Measurements from ENCODE around the gene HORMAD2.

The HORMAD2 gene

DNA sequence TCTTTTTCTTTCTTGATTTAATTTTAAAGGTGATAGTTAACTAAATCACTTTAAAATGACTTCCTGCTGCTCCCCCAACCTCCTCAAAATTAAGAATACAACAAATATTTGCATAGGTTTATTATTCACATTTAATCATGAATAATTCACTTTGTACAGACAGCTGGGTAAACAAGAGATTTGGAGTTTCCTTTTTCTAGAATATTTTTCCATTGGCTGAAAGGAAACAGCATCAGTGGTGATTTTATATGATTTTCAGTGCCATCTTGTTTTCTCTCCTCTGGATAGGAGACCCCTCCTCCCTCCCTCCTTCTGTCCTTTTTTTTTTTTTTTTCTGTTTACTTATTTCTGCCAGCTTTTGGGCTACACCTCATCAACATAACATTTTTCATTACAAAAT, 105.8 kb downstream of the HORMAD2 start:
- no peak overlapping the region for H2BK12ac ChIP-seq (ENCODE audit: low read length)
- H3K18ac ChIP-seq (ENCODE audit: low read length) = no peak overlapping the region
- H3K9me3 ChIP-seq (replicated peaks in 1 of 2; ENCODE audit: control insufficient read depth in 2 of 2, insufficient read depth in 1 of 2, low read depth in 1 of 2, low read length in 2 of 2) = no peaks in the 10 kb centered on the region
- H3K4me3 ChIP-seq (ENCODE audit: low read length in 2 of 2) = no peak overlapping the region
- H3K4me1 ChIP-seq (ENCODE audit: control insufficient read depth in 2 of 2, insufficient read depth in 1 of 2, low read depth in 1 of 2, low read length in 2 of 2) = peaks cover 0 to 1% of the 10 kb centered on the region in 2 donors
- no peak overlapping the region for H3K4me2 ChIP-seq (ENCODE audit: insufficient read depth, low read length, poor library complexity, severe bottlenecking)
- H3K27me3 ChIP-seq (ENCODE audit: control insufficient read depth in 3 of 3, insufficient read depth in 3 of 3, low read depth in 1 of 3, low read length in 3 of 3) = no peaks in the 10 kb centered on the region
- H3K79me1 ChIP-seq (ENCODE audit: low read depth, low read length) = no peaks in the 10 kb centered on the region
- no peak overlapping the region for H3K14ac ChIP-seq (ENCODE audit: low read length)
- no peak overlapping the region for H4K8ac ChIP-seq (ENCODE audit: low read depth, low read length)
- no peaks in the 10 kb centered on the region for H3K36me3 ChIP-seq (replicated peaks in 1 of 2; ENCODE audit: control insufficient read depth in 2 of 2, insufficient read depth in 2 of 2, low read length in 2 of 2)
- H4K91ac ChIP-seq (ENCODE audit: low read depth, low read length, poor library complexity) = no peak overlapping the region
- no peak overlapping the region for H3K27ac ChIP-seq (replicated peaks; ENCODE audit: low read length)
- no peak for DNase-seq (ENCODE audit: low spot score)
- H2AFZ ChIP-seq (ENCODE audit: low read length) = no peak overlapping the region
- no peak overlapping the region for H3K4ac ChIP-seq (ENCODE audit: low read length)
- H2BK15ac ChIP-seq (ENCODE audit: low read length) = no peak overlapping the region
- H2BK120ac ChIP-seq (ENCODE audit: low read depth, low read length) = no peak overlapping the region
- H3K9ac ChIP-seq (ENCODE audit: low read depth, low read length, poor library complexity) = no peak overlapping the region
- no peak overlapping the region for H3K23ac ChIP-seq (ENCODE audit: low read depth, low read length, poor library complexity)
- H2AK5ac ChIP-seq (ENCODE audit: low read depth, low read length) = no peak overlapping the region
- H2BK5ac ChIP-seq (ENCODE audit: low read length) = no peak overlapping the region

DNA sequence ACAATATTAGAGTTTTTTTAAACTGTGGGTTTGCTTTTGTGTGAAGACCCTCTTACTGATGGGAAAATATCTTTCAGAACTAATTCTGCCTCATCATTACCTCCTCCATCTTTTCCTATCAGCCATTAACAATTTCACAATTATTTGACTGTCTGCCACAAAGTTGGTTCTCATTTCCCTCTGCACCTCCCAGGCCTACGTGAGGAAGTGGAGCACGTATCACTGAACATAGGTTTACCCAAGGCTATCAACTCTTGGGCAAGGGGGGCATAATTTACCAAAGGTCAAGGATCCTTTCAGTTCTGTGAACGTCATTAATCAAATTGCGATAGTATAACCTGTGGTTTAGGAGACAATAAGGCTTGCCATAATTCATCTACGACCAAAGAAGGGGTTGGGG, 106.2 kb downstream of the HORMAD2 start:
- H3K4me3 ChIP-seq (ENCODE audit: low read length in 2 of 2) = no peak overlapping the region
- no peak overlapping the region for H2BK120ac ChIP-seq (ENCODE audit: low read depth, low read length)
- H2BK12ac ChIP-seq (ENCODE audit: low read length) = no peak overlapping the region
- H2AK5ac ChIP-seq (ENCODE audit: low read depth, low read length) = no peak overlapping the region
- H3K79me1 ChIP-seq (ENCODE audit: low read depth, low read length) = no peaks in the 10 kb centered on the region
- no peak overlapping the region for H2BK15ac ChIP-seq (ENCODE audit: low read length)
- no peaks in the 10 kb centered on the region for H3K27me3 ChIP-seq (ENCODE audit: control insufficient read depth in 3 of 3, insufficient read depth in 3 of 3, low read depth in 1 of 3, low read length in 3 of 3)
- no peak overlapping the region for H3K4ac ChIP-seq (ENCODE audit: low read length)
- no peak for DNase-seq (ENCODE audit: low spot score)
- no peak overlapping the region for H4K91ac ChIP-seq (ENCODE audit: low read depth, low read length, poor library complexity)
- H3K9ac ChIP-seq (ENCODE audit: low read depth, low read length, poor library complexity) = no peak overlapping the region
- H3K27ac ChIP-seq (replicated peaks; ENCODE audit: low read length) = no peak overlapping the region
- H3K9me3 ChIP-seq (replicated peaks in 1 of 2; ENCODE audit: control insufficient read depth in 2 of 2, insufficient read depth in 1 of 2, low read depth in 1 of 2, low read length in 2 of 2) = no peaks in the 10 kb centered on the region
- no peak overlapping the region for H2BK5ac ChIP-seq (ENCODE audit: low read length)
- WGBS, 2 donors (ENCODE audit: extremely low coverage in 2 of 2, insufficient read length in 2 of 2, insufficient replicate concordance in 1 of 2) = no CpG with 5 or more reads among the region's 5 CpGs
- no peak overlapping the region for H3K14ac ChIP-seq (ENCODE audit: low read length)
- H3K4me2 ChIP-seq (ENCODE audit: insufficient read depth, low read length, poor library complexity, severe bottlenecking) = no peak overlapping the region
- no peak overlapping the region for H3K23ac ChIP-seq (ENCODE audit: low read depth, low read length, poor library complexity)
- no peak overlapping the region for H2AFZ ChIP-seq (ENCODE audit: low read length)
- peaks cover 0 to 1% of the 10 kb centered on the region in 2 donors for H3K4me1 ChIP-seq (ENCODE audit: control insufficient read depth in 2 of 2, insufficient read depth in 1 of 2, low read depth in 1 of 2, low read length in 2 of 2)
- H3K36me3 ChIP-seq (replicated peaks in 1 of 2; ENCODE audit: control insufficient read depth in 2 of 2, insufficient read depth in 2 of 2, low read length in 2 of 2) = no peaks in the 10 kb centered on the region
- H4K8ac ChIP-seq (ENCODE audit: low read depth, low read length) = no peak overlapping the region
- H3K18ac ChIP-seq (ENCODE audit: low read length) = no peak overlapping the region

GRCh38 chr22:30187094-30187493, 106.8 kb downstream of the HORMAD2 start:
- Histone ChIP-seq H3K23ac (ENCODE audit: low read depth, low read length, poor library complexity) (no peak overlapping the region), H3K4ac (ENCODE audit: low read length) (no peak overlapping the region), H2BK5ac (ENCODE audit: low read length) (no peak overlapping the region), H2AK5ac (ENCODE audit: low read depth, low read length) (no peak overlapping the region), H3K4me3 (ENCODE audit: low read length in 2 of 2) (no peak overlapping the region), H2BK12ac (ENCODE audit: low read length) (no peak overlapping the region), H2AFZ (ENCODE audit: low read length) (no peak overlapping the region), H3K27me3 (ENCODE audit: control insufficient read depth in 3 of 3, insufficient read depth in 3 of 3, low read depth in 1 of 3, low read length in 3 of 3) (no peaks in the 10 kb centered on the region), H3K4me1 (ENCODE audit: control insufficient read depth in 2 of 2, insufficient read depth in 1 of 2, low read depth in 1 of 2, low read length in 2 of 2) (peaks cover 0 to 1% of the 10 kb centered on the region in 2 donors), H2BK15ac (ENCODE audit: low read length) (no peak overlapping the region), H3K18ac (ENCODE audit: low read length) (no peak overlapping the region), H2BK120ac (ENCODE audit: low read depth, low read length) (no peak overlapping the region), H4K91ac (ENCODE audit: low read depth, low read length, poor library complexity) (no peak overlapping the region), H3K9ac (ENCODE audit: low read depth, low read length, poor library complexity) (no peak overlapping the region), H3K14ac (ENCODE audit: low read length) (no peak overlapping the region), H3K4me2 (ENCODE audit: insufficient read depth, low read length, poor library complexity, severe bottlenecking) (no peak overlapping the region), H4K8ac (ENCODE audit: low read depth, low read length) (no peak overlapping the region), H3K9me3 (replicated peaks in 1 of 2; ENCODE audit: control insufficient read depth in 2 of 2, insufficient read depth in 1 of 2, low read depth in 1 of 2, low read length in 2 of 2) (no peaks in the 10 kb centered on the region), H3K79me1 (ENCODE audit: low read depth, low read length) (no peaks in the 10 kb centered on the region), H3K27ac (replicated peaks; ENCODE audit: low read length) (no peak overlapping the region), H3K36me3 (replicated peaks in 1 of 2; ENCODE audit: control insufficient read depth in 2 of 2, insufficient read depth in 2 of 2, low read length in 2 of 2) (no peaks in the 10 kb centered on the region)
- no peak for DNase-seq (ENCODE audit: low spot score)

- H3K4me3 ChIP-seq (ENCODE audit: low read length in 2 of 2) = no peak overlapping the region
- no peak for DNase-seq (ENCODE audit: low spot score)
- no peak overlapping the region for H2BK120ac ChIP-seq (ENCODE audit: low read depth, low read length)
- H3K36me3 ChIP-seq (replicated peaks in 1 of 2; ENCODE audit: control insufficient read depth in 2 of 2, insufficient read depth in 2 of 2, low read length in 2 of 2) = no peaks in the 10 kb centered on the region
- peaks cover 0 to 1% of the 10 kb centered on the region in 2 donors for H3K4me1 ChIP-seq (ENCODE audit: control insufficient read depth in 2 of 2, insufficient read depth in 1 of 2, low read depth in 1 of 2, low read length in 2 of 2)
- H2BK15ac ChIP-seq (ENCODE audit: low read length) = no peak overlapping the region
- no peak overlapping the region for H3K18ac ChIP-seq (ENCODE audit: low read length)
- no peak overlapping the region for H3K9ac ChIP-seq (ENCODE audit: low read depth, low read length, poor library complexity)
- H3K14ac ChIP-seq (ENCODE audit: low read length) = no peak overlapping the region
- no peaks in the 10 kb centered on the region for H3K27me3 ChIP-seq (ENCODE audit: control insufficient read depth in 3 of 3, insufficient read depth in 3 of 3, low read depth in 1 of 3, low read length in 3 of 3)
- WGBS, 2 donors (ENCODE audit: extremely low coverage in 2 of 2, insufficient read length in 2 of 2, insufficient replicate concordance in 1 of 2) = no CpG with 5 or more reads among the region's 3 CpGs
- H2BK5ac ChIP-seq (ENCODE audit: low read length) = no peak overlapping the region
- no peak overlapping the region for H4K91ac ChIP-seq (ENCODE audit: low read depth, low read length, poor library complexity)
- H3K23ac ChIP-seq (ENCODE audit: low read depth, low read length, poor library complexity) = no peak overlapping the region
- no peak overlapping the region for H2BK12ac ChIP-seq (ENCODE audit: low read length)
- H3K27ac ChIP-seq (replicated peaks; ENCODE audit: low read length) = no peak overlapping the region
- no peak overlapping the region for H4K8ac ChIP-seq (ENCODE audit: low read depth, low read length)
- no peak overlapping the region for H3K4ac ChIP-seq (ENCODE audit: low read length)
- H3K79me1 ChIP-seq (ENCODE audit: low read depth, low read length) = no peaks in the 10 kb centered on the region
- H3K4me2 ChIP-seq (ENCODE audit: insufficient read depth, low read length, poor library complexity, severe bottlenecking) = no peak overlapping the region
- H2AK5ac ChIP-seq (ENCODE audit: low read depth, low read length) = no peak overlapping the region
- no peak overlapping the region for H2AFZ ChIP-seq (ENCODE audit: low read length)
- H3K9me3 ChIP-seq (replicated peaks in 1 of 2; ENCODE audit: control insufficient read depth in 2 of 2, insufficient read depth in 1 of 2, low read depth in 1 of 2, low read length in 2 of 2) = no peaks in the 10 kb centered on the region
These were observed 107.5 kb downstream of the HORMAD2 start for GRCh38 chr22:30187529-30188407.
